NCI-H2227 (cell line): ENCODE results near the gene CTXN2.

ENCODE experiments used
- DNase-seq: peaks from one replicate; lab custom pipeline; 2025; ENCODE audit not compliant: unreplicated experiment; lab: John Stamatoyannopoulos, UW

The CTXN2 gene

GRCh38 chr15:48191574-48192225 lies at the start of gene CTXN2:
TSS of gene CTXN2 (plus strand) at chr15:48191665. CDS start at chr15:48201301, 9,636 bp downstream.
- DNase-seq = peak; percentile 81

- no peak for DNase-seq
These were observed 47.6 kb upstream of the CTXN2 start for GRCh38 chr15:48143856-48144255.

- no peak for DNase-seq
These were observed 46.6 kb upstream of the CTXN2 start for GRCh38 chr15:48144889-48145288.

- DNase-seq = no peak
These were observed 45.5 kb upstream of the CTXN2 start for GRCh38 chr15:48145923-48146322.

GRCh38 chr15:48147358-48147757 lies 44.1 kb upstream of the CTXN2 start:
- DNase-seq = no peak

- no peak for DNase-seq
These were observed 41.6 kb upstream of the CTXN2 start for GRCh38 chr15:48149858-48150257.

- no peak for DNase-seq
These were observed 37.9 kb upstream of the CTXN2 start for GRCh38 chr15:48153526-48153925.

GRCh38 chr15:48168616-48169015 lies 22.8 kb upstream of the CTXN2 start:
- no peak for DNase-seq

GRCh38 chr15:48170981-48171380 lies 20.5 kb upstream of the CTXN2 start:
- no peak for DNase-seq

GRCh38 chr15:48175126-48175525 lies 16.3 kb upstream of the CTXN2 start:
- no peak for DNase-seq

- DNase-seq = no peak
These were observed 15.4 kb upstream of the CTXN2 start for GRCh38 chr15:48176112-48176511.

GRCh38 chr15:48176957-48177356 lies 14.5 kb upstream of the CTXN2 start:
- no peak for DNase-seq

- DNase-seq = peak; percentile 69
These were observed 14.1 kb upstream of the CTXN2 start for GRCh38 chr15:48177383-48177765.

GRCh38 chr15:48177766-48178647 lies 13.5 kb upstream of the CTXN2 start, which contains the start of gene MYEF2:
TSS of gene MYEF2 (minus strand) at chr15:48178295. CDS start at chr15:48178237, 58 bp downstream.
- DNase-seq = peak; percentile 93

- no peak for DNase-seq
These were observed 12.9 kb upstream of the CTXN2 start for GRCh38 chr15:48178648-48178931.

GRCh38 chr15:48182749-48183148 lies 8.7 kb upstream of the CTXN2 start:
- no peak for DNase-seq

GRCh38 chr15:48185529-48185928 lies 5.9 kb upstream of the CTXN2 start:
- no peak for DNase-seq

- no peak for DNase-seq
These were observed 5.2 kb upstream of the CTXN2 start for GRCh38 chr15:48186271-48186670.

- no peak for DNase-seq
These were observed 412 bp upstream of the CTXN2 start for GRCh38 chr15:48190932-48191573.

GRCh38 chr15:48202068-48202467 lies 10.6 kb downstream of the CTXN2 start:
- no peak for DNase-seq

GRCh38 chr15:48205981-48206380 lies 14.5 kb downstream of the CTXN2 start, which contains the start of gene SLC12A1:
TSS of gene SLC12A1 (plus strand) at chr15:48206302. CDS start at chr15:48207720, 1,418 bp downstream.
- DNase-seq = no peak

- no peak for DNase-seq
These were observed 29.8 kb downstream of the CTXN2 start for GRCh38 chr15:48221261-48221660.
